Measurements from ENCODE around the gene AGPAT2.

AGPAT2 gene

DNA sequence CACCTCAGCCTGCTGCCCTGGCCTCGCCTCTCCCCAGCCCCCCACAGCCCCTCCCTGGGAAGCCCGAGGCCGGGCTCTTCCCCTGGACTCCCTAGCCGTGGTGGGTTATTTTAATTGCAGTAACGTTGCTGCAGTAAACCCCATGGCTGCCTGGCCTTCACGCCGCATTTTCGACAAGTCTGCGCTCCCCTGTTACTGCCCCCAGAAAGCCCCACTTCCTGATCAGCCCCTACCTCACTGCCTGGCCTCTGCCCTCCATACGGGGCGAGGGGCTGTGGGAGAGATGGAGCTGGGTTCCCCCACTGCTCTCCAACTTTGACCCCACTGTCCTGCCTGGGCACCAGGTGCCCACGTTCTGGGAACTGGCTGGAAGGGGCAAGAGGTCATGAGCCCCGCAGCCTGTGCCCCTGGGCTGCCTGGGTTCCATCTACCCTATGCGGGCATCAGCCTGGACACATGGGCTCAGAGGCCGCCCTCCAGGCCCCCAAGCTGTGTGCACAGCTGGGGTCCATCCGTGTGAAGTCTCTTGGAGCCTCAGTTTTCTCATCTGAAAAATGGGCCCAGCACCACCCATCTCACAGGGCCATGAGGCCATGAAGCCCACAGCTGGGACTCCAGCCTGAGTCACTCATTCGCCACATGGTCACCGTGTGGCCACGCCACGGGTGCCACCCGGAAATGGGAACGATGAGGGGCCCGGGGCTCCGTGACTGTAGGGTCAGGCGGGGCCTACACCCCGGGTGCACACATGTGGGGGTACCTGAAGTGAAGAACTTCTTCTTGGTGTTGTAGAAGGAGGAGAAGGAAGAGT, 13.1 kb downstream of the AGPAT2 start:
- TF ChIP-seq BACH2 (CRISPR knock-in tag; IDR thresholded peaks at IDR 0.05; ENCODE audit: borderline replicate concordance) (no peak), ZC3H10 (CRISPR knock-in tag; IDR thresholded peaks at IDR 0.05) (no peak), ARNTL (CRISPR knock-in tag; IDR thresholded peaks at IDR 0.05; ENCODE audit: borderline replicate concordance, low read depth) (no peak), TOX (CRISPR knock-in tag; IDR thresholded peaks at IDR 0.05; ENCODE audit: borderline replicate concordance) (no peak), OSR1 (CRISPR knock-in tag; IDR thresholded peaks at IDR 0.05) (no peak), TCF4 (CRISPR knock-in tag; IDR thresholded peaks at IDR 0.05; ENCODE audit: borderline replicate concordance) (no peak), ZNF8 (CRISPR knock-in tag; IDR thresholded peaks at IDR 0.05) (no peak), ISL1 (CRISPR knock-in tag; IDR thresholded peaks at IDR 0.05) (no peak)
- TF ChIP-seq, protein P1, sequence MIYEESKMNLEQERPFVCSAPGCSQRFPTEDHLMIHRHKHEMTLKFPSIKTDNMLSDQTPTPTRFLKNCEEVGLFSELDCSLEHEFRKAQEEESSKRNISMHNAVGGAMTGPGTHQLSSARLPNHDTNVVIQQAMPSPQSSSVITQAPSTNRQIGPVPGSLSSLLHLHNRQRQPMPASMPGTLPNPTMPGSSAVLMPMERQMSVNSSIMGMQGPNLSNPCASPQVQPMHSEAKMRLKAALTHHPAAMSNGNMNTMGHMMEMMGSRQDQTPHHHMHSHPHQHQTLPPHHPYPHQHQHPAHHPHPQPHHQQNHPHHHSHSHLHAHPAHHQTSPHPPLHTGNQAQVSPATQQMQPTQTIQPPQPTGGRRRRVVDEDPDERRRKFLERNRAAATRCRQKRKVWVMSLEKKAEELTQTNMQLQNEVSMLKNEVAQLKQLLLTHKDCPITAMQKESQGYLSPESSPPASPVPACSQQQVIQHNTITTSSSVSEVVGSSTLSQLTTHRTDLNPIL (CRISPR knock-in tag; IDR thresholded peaks at IDR 0.05; ENCODE audit: low read depth): no peak
- TF ChIP-seq, protein P2, sequence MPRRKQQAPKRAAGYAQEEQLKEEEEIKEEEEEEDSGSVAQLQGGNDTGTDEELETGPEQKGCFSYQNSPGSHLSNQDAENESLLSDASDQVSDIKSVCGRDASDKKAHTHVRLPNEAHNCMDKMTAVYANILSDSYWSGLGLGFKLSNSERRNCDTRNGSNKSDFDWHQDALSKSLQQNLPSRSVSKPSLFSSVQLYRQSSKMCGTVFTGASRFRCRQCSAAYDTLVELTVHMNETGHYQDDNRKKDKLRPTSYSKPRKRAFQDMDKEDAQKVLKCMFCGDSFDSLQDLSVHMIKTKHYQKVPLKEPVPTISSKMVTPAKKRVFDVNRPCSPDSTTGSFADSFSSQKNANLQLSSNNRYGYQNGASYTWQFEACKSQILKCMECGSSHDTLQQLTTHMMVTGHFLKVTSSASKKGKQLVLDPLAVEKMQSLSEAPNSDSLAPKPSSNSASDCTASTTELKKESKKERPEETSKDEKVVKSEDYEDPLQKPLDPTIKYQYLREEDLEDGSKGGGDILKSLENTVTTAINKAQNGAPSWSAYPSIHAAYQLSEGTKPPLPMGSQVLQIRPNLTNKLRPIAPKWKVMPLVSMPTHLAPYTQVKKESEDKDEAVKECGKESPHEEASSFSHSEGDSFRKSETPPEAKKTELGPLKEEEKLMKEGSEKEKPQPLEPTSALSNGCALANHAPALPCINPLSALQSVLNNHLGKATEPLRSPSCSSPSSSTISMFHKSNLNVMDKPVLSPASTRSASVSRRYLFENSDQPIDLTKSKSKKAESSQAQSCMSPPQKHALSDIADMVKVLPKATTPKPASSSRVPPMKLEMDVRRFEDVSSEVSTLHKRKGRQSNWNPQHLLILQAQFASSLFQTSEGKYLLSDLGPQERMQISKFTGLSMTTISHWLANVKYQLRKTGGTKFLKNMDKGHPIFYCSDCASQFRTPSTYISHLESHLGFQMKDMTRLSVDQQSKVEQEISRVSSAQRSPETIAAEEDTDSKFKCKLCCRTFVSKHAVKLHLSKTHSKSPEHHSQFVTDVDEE (CRISPR knock-in tag; IDR thresholded peaks at IDR 0.05): no peak
- TF ChIP-seq, protein P3, sequence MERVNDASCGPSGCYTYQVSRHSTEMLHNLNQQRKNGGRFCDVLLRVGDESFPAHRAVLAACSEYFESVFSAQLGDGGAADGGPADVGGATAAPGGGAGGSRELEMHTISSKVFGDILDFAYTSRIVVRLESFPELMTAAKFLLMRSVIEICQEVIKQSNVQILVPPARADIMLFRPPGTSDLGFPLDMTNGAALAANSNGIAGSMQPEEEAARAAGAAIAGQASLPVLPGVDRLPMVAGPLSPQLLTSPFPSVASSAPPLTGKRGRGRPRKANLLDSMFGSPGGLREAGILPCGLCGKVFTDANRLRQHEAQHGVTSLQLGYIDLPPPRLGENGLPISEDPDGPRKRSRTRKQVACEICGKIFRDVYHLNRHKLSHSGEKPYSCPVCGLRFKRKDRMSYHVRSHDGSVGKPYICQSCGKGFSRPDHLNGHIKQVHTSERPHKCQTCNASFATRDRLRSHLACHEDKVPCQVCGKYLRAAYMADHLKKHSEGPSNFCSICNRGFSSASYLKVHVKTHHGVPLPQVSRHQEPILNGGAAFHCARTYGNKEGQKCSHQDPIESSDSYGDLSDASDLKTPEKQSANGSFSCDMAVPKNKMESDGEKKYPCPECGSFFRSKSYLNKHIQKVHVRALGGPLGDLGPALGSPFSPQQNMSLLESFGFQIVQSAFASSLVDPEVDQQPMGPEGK (CRISPR knock-in tag; IDR thresholded peaks at IDR 0.05; ENCODE audit: borderline replicate concordance): no peak
- no peak for ATAC-seq

DNA sequence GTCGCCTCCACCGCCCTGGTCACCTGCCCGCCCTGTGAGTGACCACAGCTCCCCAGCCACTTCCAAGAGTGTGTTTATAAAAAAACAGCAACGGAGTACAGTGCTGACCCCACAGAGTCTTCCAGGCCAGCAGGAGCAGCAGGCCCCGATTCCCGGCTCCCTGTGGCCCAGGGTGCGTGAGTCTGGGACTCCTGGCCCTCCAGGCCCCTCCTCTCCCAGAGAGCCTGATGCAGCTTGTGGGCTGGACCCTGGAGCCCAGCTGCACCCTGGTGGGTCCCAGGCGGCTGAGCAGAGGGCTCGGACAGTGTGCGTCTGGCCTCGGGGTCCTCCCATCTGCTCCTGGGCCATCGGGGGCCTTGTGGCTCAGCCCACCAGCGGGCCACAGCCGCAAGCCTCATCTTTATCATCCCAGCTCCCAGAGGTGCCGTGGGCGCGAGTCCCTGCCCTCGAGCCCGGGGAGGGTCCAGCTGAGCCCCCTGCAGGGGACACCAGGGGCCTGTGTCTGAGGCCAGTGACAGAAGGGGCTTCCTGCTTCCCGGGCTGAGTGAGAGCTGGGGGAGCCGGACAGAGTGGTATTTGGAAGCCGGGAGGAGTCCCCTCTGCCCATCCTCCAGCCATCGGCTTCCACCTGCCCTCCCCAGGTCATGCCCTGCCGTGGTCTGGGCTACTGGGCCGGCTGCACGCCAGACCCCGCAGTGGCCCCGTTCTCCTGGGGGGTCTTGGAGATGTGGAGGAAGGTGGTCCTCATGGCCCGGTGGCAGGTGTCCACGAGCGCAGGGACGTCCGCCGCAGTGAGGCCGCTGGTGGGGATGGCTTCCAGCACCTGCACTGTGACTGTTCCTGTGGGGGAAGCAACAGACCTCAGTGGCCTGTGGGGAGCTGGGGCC, 13.9 kb downstream of the AGPAT2 start:
- no peak for ATAC-seq
- TF ChIP-seq, protein P4, sequence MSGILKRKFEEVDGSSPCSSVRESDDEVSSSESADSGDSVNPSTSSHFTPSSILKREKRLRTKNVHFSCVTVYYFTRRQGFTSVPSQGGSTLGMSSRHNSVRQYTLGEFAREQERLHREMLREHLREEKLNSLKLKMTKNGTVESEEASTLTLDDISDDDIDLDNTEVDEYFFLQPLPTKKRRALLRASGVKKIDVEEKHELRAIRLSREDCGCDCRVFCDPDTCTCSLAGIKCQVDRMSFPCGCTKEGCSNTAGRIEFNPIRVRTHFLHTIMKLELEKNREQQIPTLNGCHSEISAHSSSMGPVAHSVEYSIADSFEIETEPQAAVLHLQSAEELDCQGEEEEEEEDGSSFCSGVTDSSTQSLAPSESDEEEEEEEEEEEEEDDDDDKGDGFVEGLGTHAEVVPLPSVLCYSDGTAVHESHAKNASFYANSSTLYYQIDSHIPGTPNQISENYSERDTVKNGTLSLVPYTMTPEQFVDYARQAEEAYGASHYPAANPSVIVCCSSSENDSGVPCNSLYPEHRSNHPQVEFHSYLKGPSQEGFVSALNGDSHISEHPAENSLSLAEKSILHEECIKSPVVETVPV (CRISPR knock-in tag; IDR thresholded peaks at IDR 0.05): no peak
- TF ChIP-seq ZFP3 (CRISPR knock-in tag; IDR thresholded peaks at IDR 0.05) (no peak), TCF4 (CRISPR knock-in tag; IDR thresholded peaks at IDR 0.05; ENCODE audit: borderline replicate concordance) (no peak), ZFP30 (CRISPR knock-in tag; IDR thresholded peaks at IDR 0.05) (no peak), OSR1 (CRISPR knock-in tag; IDR thresholded peaks at IDR 0.05) (no peak), GLIS3 (CRISPR knock-in tag; IDR thresholded peaks at IDR 0.05) (no peak), SNAI2 (CRISPR knock-in tag; IDR thresholded peaks at IDR 0.05) (no peak), ZNF70 (CRISPR knock-in tag; IDR thresholded peaks at IDR 0.05) (no peak), ESRRG (CRISPR knock-in tag; IDR thresholded peaks at IDR 0.05) (no peak), TOX (CRISPR knock-in tag; IDR thresholded peaks at IDR 0.05; ENCODE audit: borderline replicate concordance) (no peak), BACH2 (CRISPR knock-in tag; IDR thresholded peaks at IDR 0.05; ENCODE audit: borderline replicate concordance) (no peak), CSDC2 (CRISPR knock-in tag; IDR thresholded peaks at IDR 0.05) (no peak), PPARA (CRISPR knock-in tag; IDR thresholded peaks at IDR 0.05; ENCODE audit: borderline replicate concordance) (no peak), ZNF565 (CRISPR knock-in tag; conservative IDR thresholded peaks at IDR 0.05; ENCODE audit: low read depth) (no peak), ZNF8 (CRISPR knock-in tag; IDR thresholded peaks at IDR 0.05) (no peak)
- TF ChIP-seq, protein P2 (CRISPR knock-in tag; IDR thresholded peaks at IDR 0.05): no peak
- TF ChIP-seq, protein P5, sequence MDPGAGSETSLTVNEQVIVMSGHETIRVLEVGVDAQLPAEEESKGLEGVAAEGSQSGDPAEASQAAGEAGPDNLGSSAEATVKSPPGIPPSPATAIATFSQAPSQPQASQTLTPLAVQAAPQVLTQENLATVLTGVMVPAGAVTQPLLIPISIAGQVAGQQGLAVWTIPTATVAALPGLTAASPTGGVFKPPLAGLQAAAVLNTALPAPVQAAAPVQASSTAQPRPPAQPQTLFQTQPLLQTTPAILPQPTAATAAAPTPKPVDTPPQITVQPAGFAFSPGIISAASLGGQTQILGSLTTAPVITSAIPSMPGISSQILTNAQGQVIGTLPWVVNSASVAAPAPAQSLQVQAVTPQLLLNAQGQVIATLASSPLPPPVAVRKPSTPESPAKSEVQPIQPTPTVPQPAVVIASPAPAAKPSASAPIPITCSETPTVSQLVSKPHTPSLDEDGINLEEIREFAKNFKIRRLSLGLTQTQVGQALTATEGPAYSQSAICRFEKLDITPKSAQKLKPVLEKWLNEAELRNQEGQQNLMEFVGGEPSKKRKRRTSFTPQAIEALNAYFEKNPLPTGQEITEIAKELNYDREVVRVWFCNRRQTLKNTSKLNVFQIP (CRISPR knock-in tag; IDR thresholded peaks at IDR 0.05; ENCODE audit: borderline replicate concordance, low read depth): no peak
- TF ChIP-seq, protein P3 (CRISPR knock-in tag; IDR thresholded peaks at IDR 0.05; ENCODE audit: borderline replicate concordance): no peak

Data from SK-N-SH treated with all-trans-retinoic acid at 6 μM for 48 hours (cell line).